Endothelial cell of umbilical vein (primary cell): ENCODE data around the gene SH3RF3. TPM values are rescaled to one million over a fixed set of nuclear protein-coding genes. Genes with fewer than 3 reads are reported as not detected.

Source experiments
- BruUV-seq: library from RNA; stranded (reverse); fragments of 400-500 nt; replicated peaks from 2 replicates; lab custom pipeline; 2021; lab: Mats Ljungman, UMichigan
- CTCF ChIA-PET: fragments of 300-600, 350-600 bp; sonication (Branson Sonifier 250); formaldehyde crosslinking; loops from one replicate; lab custom pipeline; 2021; ENCODE audit warnings: antibody characterized with exemption, inconsistent platforms; lab: Charles Lee
- POLR2A ChIA-PET: fragments of 300-600, 350-600 bp; sonication (Branson Sonifier 250); formaldehyde crosslinking; loops from one replicate; lab custom pipeline; 2021; ENCODE audit warnings: antibody characterized with exemption, inconsistent platforms; lab: Charles Lee
- DNase-seq: peaks from one replicate; pipeline ENCODE4 v3.0.0-alpha.2; 2011; ENCODE audit warnings: low read depth, low spot score
- FAIRE-seq: peaks from 2 replicates; lab custom pipeline; 2011; peaks lifted over from hg19 to GRCh38; lab: Jason Lieb, UNC
- H2AFZ ChIP-seq: 2 replicates; pipeline ENCODE4 v1.6.0; 2012; ENCODE audit warnings: low read depth, low read length, control low read depth, inconsistent platforms
- H3K27ac ChIP-seq: 2 replicates; pipeline ENCODE4 v1.5.1; 2011; ENCODE audit warnings: low read depth, mild to moderate bottlenecking, control low read depth, low read length, moderate library complexity; ENCODE audit not compliant: insufficient read depth
- H3K27me3 ChIP-seq, 2 experiments: 2 replicates each; pipeline versions ENCODE4 v1.6.0 to v1.6.1; 2011; ENCODE audit warnings: low read length in 2 of 2, mixed read lengths in 1 of 2; ENCODE audit not compliant: control insufficient read depth in 2 of 2, insufficient read depth in 2 of 2
- H3K36me3 ChIP-seq, 2 experiments: 2 replicates in 1 of 2; 3 replicates in 1 of 2; pipeline ENCODE4 v1.5.1; 2011; ENCODE audit warnings: low read length in 2 of 2, mild to moderate bottlenecking in 1 of 2, moderate library complexity in 1 of 2; ENCODE audit not compliant: control insufficient read depth in 2 of 2, insufficient read depth in 2 of 2; ENCODE audit errors: extremely low read depth in 1 of 2
- H3K4me1 ChIP-seq: 3 replicates; pipeline ENCODE4 v1.5.1; 2011; ENCODE audit warnings: mild to moderate bottlenecking, low read length; ENCODE audit not compliant: control insufficient read depth, insufficient read depth; ENCODE audit errors: extremely low read depth
- H3K4me2 ChIP-seq: 2 replicates; pipeline ENCODE4 v1.6.1; 2011; ENCODE audit warnings: low read length, control low read depth, mixed read lengths; ENCODE audit not compliant: insufficient read depth
- H3K4me3 ChIP-seq, 3 experiments: fragments of 200-600 bp in 1 of 3; sonication (generic), shearing (Covaris generic) in 1 of 3; replicated peaks in 1 of 3; 2 replicates each; pipeline ENCODE4 v1.5.1; 2011 to 2016; ENCODE audit warnings: control low read depth in 3 of 3, low read length in 3 of 3, mild to moderate bottlenecking in 2 of 3, inconsistent platforms in 1 of 3, low read depth in 1 of 3, moderate library complexity in 1 of 3; ENCODE audit not compliant: insufficient read depth in 1 of 3
- H3K79me2 ChIP-seq: 2 replicates; pipeline ENCODE4 v1.6.0; 2012; ENCODE audit warnings: low read length, inconsistent platforms; ENCODE audit not compliant: control insufficient read depth, insufficient read depth
- H3K9ac ChIP-seq: replicated peaks from 2 replicates; pipeline ENCODE3; 2011; ENCODE audit warnings: low read length, control low read depth; ENCODE audit not compliant: insufficient read depth; ENCODE audit errors: extremely low read depth
- H3K9me1 ChIP-seq: replicated peaks from 3 replicates; pipeline ENCODE4 v1.6.0; 2011; ENCODE audit warnings: mild to moderate bottlenecking, low read length; ENCODE audit not compliant: control insufficient read depth, insufficient read depth; ENCODE audit errors: extremely low read depth
- H3K9me3 ChIP-seq: replicated peaks from 2 replicates; pipeline ENCODE4 v1.5.1; 2012; ENCODE audit warnings: low read length, inconsistent platforms; ENCODE audit not compliant: control insufficient read depth, insufficient read depth
- H4K20me1 ChIP-seq: replicated peaks from 2 replicates; pipeline ENCODE3; 2011; ENCODE audit warnings: mild to moderate bottlenecking, low read length; ENCODE audit not compliant: control insufficient read depth, insufficient read depth; ENCODE audit errors: extremely low read depth
- CTCF ChIP-seq, 2 donors: IDR thresholded peaks; 1 replicate in 1 of 2; 2 replicates in 1 of 2; pipeline ENCODE4 v1.5.1; 2011; ENCODE audit warnings: low read length in 2 of 2, mild to moderate bottlenecking in 2 of 2, moderate library complexity in 2 of 2, control low read depth in 1 of 2, inconsistent platforms in 1 of 2, low read depth in 1 of 2; ENCODE audit not compliant: insufficient read depth in 1 of 2; ENCODE audit errors: extremely low read depth in 1 of 2
- EZH2 ChIP-seq: IDR thresholded peaks from 2 replicates; pipeline ENCODE4 v1.6.1; 2012; ENCODE audit warnings: borderline replicate concordance, low read depth, mild to moderate bottlenecking, moderate library complexity, low read length, inconsistent platforms; ENCODE audit not compliant: severe bottlenecking
- FOS ChIP-seq: IDR thresholded peaks from 2 replicates; pipeline ENCODE4 v1.6.1; 2011; ENCODE audit warnings: mild to moderate bottlenecking, low read length, moderate library complexity, borderline replicate concordance; ENCODE audit not compliant: insufficient read depth
- GATA2 ChIP-seq: IDR thresholded peaks from 2 replicates; pipeline ENCODE4 v1.7.0; 2011; ENCODE audit warnings: low read depth, mild to moderate bottlenecking, moderate library complexity, mixed read lengths, low read length; ENCODE audit not compliant: insufficient read length, insufficient read depth
- JUN ChIP-seq: IDR thresholded peaks from 2 replicates; pipeline ENCODE4 v1.6.1; 2011; ENCODE audit warnings: borderline replicate concordance, low read depth; ENCODE audit not compliant: insufficient read length, insufficient read depth
- MAX ChIP-seq: IDR thresholded peaks from 2 replicates; pipeline ENCODE4 v1.6.1; 2011; ENCODE audit not compliant: insufficient read depth, insufficient read length
- MYC ChIP-seq: IDR thresholded peaks from one replicate; pipeline ENCODE4 v1.6.1; 2011; ENCODE audit warnings: mild to moderate bottlenecking, low read depth, low read length
- POLR2A ChIP-seq: IDR thresholded peaks from 2 replicates; pipeline ENCODE4 v1.6.1; 2012; ENCODE audit warnings: low read depth, mild to moderate bottlenecking, control low read depth, low read length
- POLR2AphosphoS5 ChIP-seq: IDR thresholded peaks from 2 replicates; pipeline ENCODE4 v1.6.1; 2012; ENCODE audit warnings: low read depth, mild to moderate bottlenecking, control low read depth, low read length, moderate library complexity; ENCODE audit not compliant: insufficient read depth
- dilution Hi-C: fragments of 300-500 bp; cut with MboI; formaldehyde crosslinking; loops from one replicate; pipeline ENCODE4 v1.15.0; 2019; ENCODE audit warnings: low sequenced_read_pairs; ENCODE audit not compliant: extremely low pct_ligation_motif_present
- intact Hi-C: fragments of 100-400 bp; cut with micrococcal nuclease; formaldehyde crosslinking; loops from one replicate; pipeline ENCODE4 v1.10.0; 2022
- polyA plus RNA-seq, 4 experiments: library from polyadenylated mRNA; depleted of rRNA in 3 of 4; stranded (reverse) in 3 of 4; unstranded in 1 of 4; fragments of >200 nt; gene quantifications; 2 replicates each; pipeline versions ENCODE4 v1.2.1 to v1.2.3, GENCODE V29; 2011 to 2012; ENCODE audit warnings: missing spikeins in 1 of 4
- total RNA-seq: library from RNA; stranded (reverse); gene quantifications from 2 replicates; pipeline ENCODE4 v1.2.3, GENCODE V29; 2021

SH3RF3 gene
- total and polyA plus RNA-seq, 2 donors (not counting 3 experiments of a cell fraction or from before 2014, with no cell fraction given), result 3.8 to 14.7 TPM

GRCh38 chr2:109523121-109523520 lies 394.1 kb downstream of the SH3RF3 start:
- Histone ChIP-seq H3K9me1 (no peaks in the 10 kb centered on the region), H3K27ac (no peak overlapping the region), H3K9me3 (no peaks in the 10 kb centered on the region), H2AFZ (no peak overlapping the region), H3K4me2 (no peak overlapping the region), H3K4me3 (no peak overlapping the region), H3K9ac (no peak overlapping the region), H3K27me3 (no peaks in the 10 kb centered on the region), H3K36me3 (no peaks in the 10 kb centered on the region), H3K4me1 (no peaks in the 10 kb centered on the region), H4K20me1 (no peaks in the 10 kb centered on the region), H3K79me2 (no peaks in the 10 kb centered on the region)
- FAIRE-seq (no peak), DNase-seq (no peak)
- TF ChIP-seq CTCF (IDR thresholded peaks at IDR 0.05; ENCODE audit: extremely low read depth in 1 of 2, insufficient read depth in 1 of 2, low read depth in 1 of 2, low read length in 2 of 2), result no peak
- TF ChIP-seq GATA2, result no peak
- TF ChIP-seq POLR2AphosphoS5, result no peak
- TF ChIP-seq EZH2, result no peak
- TF ChIP-seq POLR2A, result no peak
- TF ChIP-seq MYC, result no peak
- no peak for TF ChIP-seq MAX
- no peak for TF ChIP-seq FOS
- no peak for TF ChIP-seq JUN
- dilution Hi-C loops (no loop called here), intact Hi-C loops (no loop called here)
- ChIA-PET POLR2A (no interaction called here), CTCF (interaction anchor here (0.7 to 1.3 kb wide), 2 partner anchors 13 to 213 kb away, joined by 3 to 4 read pairs; no protein-coding TSS in a partner anchor)
- BruUV-seq, result no TSS peak
